HepG2 (cell line): ENCODE data around the gene ARG1. TPM values are rescaled to one million over a fixed set of nuclear protein-coding genes. Genes with fewer than 3 reads are reported as not detected.
A peak's percentile ranks its signal among the peaks of the same experiment; 100 is the strongest.

ENCODE experiments used
- DPF2 ChIP-seq: sonication (generic); formaldehyde crosslinking; IDR thresholded peaks from 2 replicates; pipeline ENCODE4 v1.4.0; 2020; ENCODE audit warnings: mild to moderate bottlenecking, low read depth, missing genetic modification reagents, borderline replicate concordance
- FOXC1 ChIP-seq: sonication (generic); formaldehyde crosslinking; IDR thresholded peaks from 2 replicates; pipeline ENCODE4 v1.8.0; 2022; ENCODE audit warnings: mild to moderate bottlenecking, missing genetic modification reagents, borderline replicate concordance
- GABPA ChIP-seq, 2 experiments: IDR thresholded peaks; 2 replicates each; pipeline ENCODE4 v1.6.1; 2011 to 2016; ENCODE audit warnings: low read depth in 2 of 2, low read length in 1 of 2, missing biosample characterization in 1 of 2, missing genetic modification characterization in 1 of 2
- GLI4 ChIP-seq: sonication (generic); formaldehyde crosslinking; IDR thresholded peaks from 2 replicates; pipeline ENCODE4 v1.5.1; 2020; ENCODE audit warnings: missing genetic modification reagents, mild to moderate bottlenecking, moderate library complexity, borderline replicate concordance
- GTF2F1 ChIP-seq: fragments of 150-350 bp; IDR thresholded peaks from 2 replicates; pipeline ENCODE4 v1.6.1; 2014; ENCODE audit warnings: low read length
- KLF9 ChIP-seq: IDR thresholded peaks from 2 replicates; pipeline ENCODE4 v1.6.1; 2016; ENCODE audit warnings: low read depth
- MXD3 ChIP-seq: IDR thresholded peaks from 2 replicates; pipeline ENCODE4 v1.6.1; 2016; ENCODE audit warnings: mild to moderate bottlenecking, missing biosample characterization, missing genetic modification reagents
- NPAS2 ChIP-seq: sonication (generic); formaldehyde crosslinking; IDR thresholded peaks from 2 replicates; pipeline ENCODE4 v1.8.0; 2022; ENCODE audit warnings: mild to moderate bottlenecking, missing genetic modification reagents, borderline replicate concordance
- NR2C2 ChIP-seq: sonication (generic); formaldehyde crosslinking; IDR thresholded peaks from 2 replicates; pipeline ENCODE4 v1.4.0; 2020; ENCODE audit warnings: missing genetic modification reagents, mild to moderate bottlenecking, moderate library complexity, borderline replicate concordance
- PAF1 ChIP-seq: IDR thresholded peaks from 2 replicates; pipeline ENCODE4 v1.6.1; 2016; ENCODE audit warnings: missing genetic modification reagents, missing compliant biosample characterization
- PRPF4 ChIP-seq: fragments of 200-400 bp; formaldehyde crosslinking; IDR thresholded peaks from 2 replicates; pipeline ENCODE4 v1.6.1; 2016; ENCODE audit warnings: low read length, low read depth; ENCODE audit not compliant: poor library complexity, severe bottlenecking
- SMAD3 ChIP-seq: sonication (generic); formaldehyde crosslinking; IDR thresholded peaks from 2 replicates; pipeline ENCODE4 v1.4.0; 2020; ENCODE audit warnings: missing genetic modification reagents
- SMC3 ChIP-seq: IDR thresholded peaks from 2 replicates; pipeline ENCODE4 v1.6.1; 2011; ENCODE audit warnings: low read length, improper control_type of control experiment
- SRSF1 ChIP-seq: fragments of 200-400 bp; formaldehyde crosslinking; optimal IDR thresholded peaks from 2 replicates; pipeline ENCODE3; 2017; ENCODE audit warnings: mild to moderate bottlenecking, low read depth, low read length, moderate library complexity
- SRY ChIP-seq: sonication (generic); formaldehyde crosslinking; IDR thresholded peaks from 2 replicates; pipeline ENCODE4 v1.8.0; 2022; ENCODE audit warnings: mild to moderate bottlenecking, missing genetic modification reagents
- XRCC5 ChIP-seq: fragments of 200-400 bp; formaldehyde crosslinking; optimal IDR thresholded peaks from 2 replicates; pipeline ENCODE3; 2017; ENCODE audit warnings: mild to moderate bottlenecking, low read length
- ZBTB7A ChIP-seq: sonication (generic); formaldehyde crosslinking; IDR thresholded peaks from 2 replicates; pipeline ENCODE4 v1.8.0; 2022; ENCODE audit warnings: mild to moderate bottlenecking, missing genetic modification reagents
- ZFP37 ChIP-seq: sonication (generic); formaldehyde crosslinking; IDR thresholded peaks from 2 replicates; pipeline ENCODE4 v1.4.0; 2020; ENCODE audit warnings: missing genetic modification reagents, borderline replicate concordance
- ZFP82 ChIP-seq: sonication (generic); formaldehyde crosslinking; IDR thresholded peaks from 2 replicates; pipeline ENCODE4 v1.5.1; 2020; ENCODE audit warnings: mild to moderate bottlenecking, missing genetic modification reagents, borderline replicate concordance
- ZNF17 ChIP-seq: sonication (generic); formaldehyde crosslinking; IDR thresholded peaks from 2 replicates; pipeline ENCODE4 v1.5.0; 2020; ENCODE audit warnings: mild to moderate bottlenecking, missing genetic modification reagents
- ZNF775 ChIP-seq: sonication (generic); formaldehyde crosslinking; IDR thresholded peaks from 2 replicates; pipeline ENCODE4 v1.4.0; 2020; ENCODE audit warnings: missing genetic modification reagents, mild to moderate bottlenecking, moderate library complexity, borderline replicate concordance
- ZNF792 ChIP-seq: IDR thresholded peaks from 2 replicates; pipeline ENCODE4 v1.6.1; 2016
- polyA plus RNA-seq, 8 experiments: library from polyadenylated mRNA; depleted of rRNA in 3 of 8; stranded (reverse) in 7 of 8; unstranded in 1 of 8; fragments of >200 nt; fragmentation: Illumina TruSeq in 4 of 8; extraction: Trizol in 4 of 8; gene quantifications; 2 replicates each; pipeline versions ENCODE4 v1.2.1 to v1.2.3, GENCODE V29; 2011 to 2016; ENCODE audit warnings: low read depth in 4 of 8, missing spikeins in 1 of 8, mixed read lengths in 1 of 8; ENCODE audit not compliant: insufficient read depth in 1 of 8
- total RNA-seq, 5 experiments: library from RNA; depleted of rRNA; stranded (reverse); fragments of >200 nt; fragmentation: Illumina TruSeq; extraction: Trizol; gene quantifications; 2 replicates each; pipeline ENCODE4 v1.2.3, GENCODE V29; 2016; ENCODE audit warnings: low read depth in 1 of 5
- TF ChIP-seq, protein P1 (sequence below): sonication (generic); formaldehyde crosslinking; IDR thresholded peaks from 2 replicates; pipeline ENCODE4 v1.4.0; 2020; ENCODE audit warnings: missing genetic modification reagents
- TF ChIP-seq, protein P2 (sequence below): sonication (generic); formaldehyde crosslinking; IDR thresholded peaks from 2 replicates; pipeline ENCODE4 v1.5.1; 2020; ENCODE audit warnings: mild to moderate bottlenecking, missing genetic modification reagents

The ARG1 gene
- total and polyA plus RNA-seq, 2 of the 13 experiments (the other 11 are each of a cell fraction or from before 2014, with no cell fraction given), result 2.2 to 11.2 TPM

GRCh38 chr6:131627724-131628682 is 55.0 kb downstream of the ARG1 start, which contains the start of gene MED23 (continued):
- peak; percentile 91 for TF ChIP-seq PRPF4
- TF ChIP-seq SMC3, result peak; percentile 65
- TF ChIP-seq MXD3 (CRISPR knock-in tag), result peak; percentile 97
- peak; percentile 100 for TF ChIP-seq XRCC5
- TF ChIP-seq ZFP37, result peak; percentile 97
- peak; percentile 48; the same call in 1 of the 2 replicates for TF ChIP-seq DPF2 (CRISPR knock-in tag)
- peak; percentile 100 for TF ChIP-seq SMAD3 (CRISPR knock-in tag)
- TF ChIP-seq PAF1 (CRISPR knock-in tag), result no peak
- TF ChIP-seq SRSF1, result peak; percentile 97
- TF ChIP-seq, protein P1, sequence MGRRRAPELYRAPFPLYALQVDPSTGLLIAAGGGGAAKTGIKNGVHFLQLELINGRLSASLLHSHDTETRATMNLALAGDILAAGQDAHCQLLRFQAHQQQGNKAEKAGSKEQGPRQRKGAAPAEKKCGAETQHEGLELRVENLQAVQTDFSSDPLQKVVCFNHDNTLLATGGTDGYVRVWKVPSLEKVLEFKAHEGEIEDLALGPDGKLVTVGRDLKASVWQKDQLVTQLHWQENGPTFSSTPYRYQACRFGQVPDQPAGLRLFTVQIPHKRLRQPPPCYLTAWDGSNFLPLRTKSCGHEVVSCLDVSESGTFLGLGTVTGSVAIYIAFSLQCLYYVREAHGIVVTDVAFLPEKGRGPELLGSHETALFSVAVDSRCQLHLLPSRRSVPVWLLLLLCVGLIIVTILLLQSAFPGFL (CRISPR knock-in tag), result peak; percentile 73; the same call in 1 of the 2 replicates
- peak; percentile 90 for TF ChIP-seq NR2C2
- TF ChIP-seq, protein P2, sequence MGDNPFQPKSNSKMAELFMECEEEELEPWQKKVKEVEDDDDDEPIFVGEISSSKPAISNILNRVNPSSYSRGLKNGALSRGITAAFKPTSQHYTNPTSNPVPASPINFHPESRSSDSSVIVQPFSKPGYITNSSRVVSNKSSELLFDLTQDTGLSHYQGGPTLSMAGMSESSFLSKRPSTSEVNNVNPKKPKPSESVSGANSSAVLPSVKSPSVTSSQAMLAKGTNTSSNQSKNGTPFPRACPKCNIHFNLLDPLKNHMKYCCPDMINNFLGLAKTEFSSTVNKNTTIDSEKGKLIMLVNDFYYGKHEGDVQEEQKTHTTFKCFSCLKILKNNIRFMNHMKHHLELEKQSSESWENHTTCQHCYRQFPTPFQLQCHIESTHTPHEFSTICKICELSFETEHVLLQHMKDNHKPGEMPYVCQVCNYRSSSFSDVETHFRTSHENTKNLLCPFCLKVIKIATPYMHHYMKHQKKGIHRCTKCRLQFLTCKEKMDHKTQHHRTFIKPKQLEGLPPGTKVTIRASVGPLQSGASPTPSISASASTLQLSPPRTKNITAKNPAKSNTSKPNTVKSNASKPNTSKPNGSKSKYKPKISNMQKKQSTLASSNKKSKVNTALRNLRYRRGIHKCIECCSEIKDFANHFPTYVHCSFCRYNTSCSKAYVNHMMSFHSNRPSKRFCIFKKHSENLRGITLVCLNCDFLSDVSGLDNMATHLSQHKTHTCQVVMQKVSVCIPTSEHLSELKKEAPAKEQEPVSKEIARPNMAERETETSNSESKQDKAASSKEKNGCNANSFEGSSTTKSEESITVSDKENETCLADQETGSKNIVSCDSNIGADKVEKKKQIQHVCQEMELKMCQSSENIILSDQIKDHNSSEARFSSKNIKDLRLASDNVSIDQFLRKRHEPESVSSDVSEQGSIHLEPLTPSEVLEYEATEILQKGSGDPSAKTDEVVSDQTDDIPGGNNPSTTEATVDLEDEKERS (CRISPR knock-in tag), result peak; percentile 98
- TF ChIP-seq SRY (CRISPR knock-in tag), result no peak; the same call in 1 of the 2 replicates
- TF ChIP-seq NPAS2 (CRISPR knock-in tag), result no peak
- TF ChIP-seq ZNF17, result 0 out of 2 replicates have a peak, but pooled peaks have one; percentile 44
- TF ChIP-seq ZNF792, result peak; percentile 99
- peak; percentile 99 for TF ChIP-seq FOXC1 (CRISPR knock-in tag)
- peak; percentile 82; the same call in 1 of the 2 replicates for TF ChIP-seq KLF9 (CRISPR knock-in tag)
- peak; percentile 99 for TF ChIP-seq GABPA (IDR thresholded peaks at IDR 0.05; ENCODE audit: low read depth, low read length)
- TF ChIP-seq GABPA (CRISPR knock-in tag; IDR thresholded peaks at IDR 0.05; ENCODE audit: low read depth), result peak; percentile 99
- peak; percentile 99 for TF ChIP-seq ZFP82 (CRISPR knock-in tag)
- TF ChIP-seq GTF2F1, result peak; percentile 89
- TF ChIP-seq ZBTB7A (CRISPR knock-in tag), result no peak
- peak; percentile 96 for TF ChIP-seq GLI4 (CRISPR knock-in tag)
- TF ChIP-seq ZNF775 (CRISPR knock-in tag), result peak; percentile 95; the same call in 1 of the 2 replicates
